ENCODE measurements around the gene PAX4. TPM values are rescaled to one million over a fixed set of nuclear protein-coding genes. Genes with fewer than 3 reads are reported as not detected.
"Not testable (repeated sequence)": the region's sequence is repeated elsewhere in the genome, so short reads cannot be mapped to it uniquely, and the experiment has no call there.

PAX4 gene
- total RNA-seq, 6 donors from 2014 or later: not detected

GRCh38 chr7:127578036-127578684, 39.8 kb downstream of the PAX4 start:
- no peaks in the 10 kb centered on the region for H3K9me3 ChIP-seq
- no peak overlapping the region for H3K4me3 ChIP-seq
- DNase-seq (no peak), ATAC-seq (ENCODE audit: low FRiP score in 2 of 2) (no peak)
- peaks cover 11 to 26% (median 17%) of the 10 kb centered on the region in 4 donors for H3K4me1 ChIP-seq
- H3K36me3 ChIP-seq: peaks cover 6 to 41% (median 22%) of the 10 kb centered on the region in 4 donors
- H3K27me3 ChIP-seq: no peaks in the 10 kb centered on the region
- H3K27ac ChIP-seq: no peak overlapping the region
- 83 to 84% methylated on average over 5 of the region's 5 CpGs for WGBS, 2 donors
- TF ChIP-seq POLR2AphosphoS5 (IDR thresholded peaks at IDR 0.05) (no peak), EP300 (IDR thresholded peaks at IDR 0.05) (no peak), POLR2A (IDR thresholded peaks at IDR 0.05) (no peak)
- TF ChIP-seq, protein P1, sequence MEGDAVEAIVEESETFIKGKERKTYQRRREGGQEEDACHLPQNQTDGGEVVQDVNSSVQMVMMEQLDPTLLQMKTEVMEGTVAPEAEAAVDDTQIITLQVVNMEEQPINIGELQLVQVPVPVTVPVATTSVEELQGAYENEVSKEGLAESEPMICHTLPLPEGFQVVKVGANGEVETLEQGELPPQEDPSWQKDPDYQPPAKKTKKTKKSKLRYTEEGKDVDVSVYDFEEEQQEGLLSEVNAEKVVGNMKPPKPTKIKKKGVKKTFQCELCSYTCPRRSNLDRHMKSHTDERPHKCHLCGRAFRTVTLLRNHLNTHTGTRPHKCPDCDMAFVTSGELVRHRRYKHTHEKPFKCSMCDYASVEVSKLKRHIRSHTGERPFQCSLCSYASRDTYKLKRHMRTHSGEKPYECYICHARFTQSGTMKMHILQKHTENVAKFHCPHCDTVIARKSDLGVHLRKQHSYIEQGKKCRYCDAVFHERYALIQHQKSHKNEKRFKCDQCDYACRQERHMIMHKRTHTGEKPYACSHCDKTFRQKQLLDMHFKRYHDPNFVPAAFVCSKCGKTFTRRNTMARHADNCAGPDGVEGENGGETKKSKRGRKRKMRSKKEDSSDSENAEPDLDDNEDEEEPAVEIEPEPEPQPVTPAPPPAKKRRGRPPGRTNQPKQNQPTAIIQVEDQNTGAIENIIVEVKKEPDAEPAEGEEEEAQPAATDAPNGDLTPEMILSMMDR (IDR thresholded peaks at IDR 0.05): no peak

DNA sequence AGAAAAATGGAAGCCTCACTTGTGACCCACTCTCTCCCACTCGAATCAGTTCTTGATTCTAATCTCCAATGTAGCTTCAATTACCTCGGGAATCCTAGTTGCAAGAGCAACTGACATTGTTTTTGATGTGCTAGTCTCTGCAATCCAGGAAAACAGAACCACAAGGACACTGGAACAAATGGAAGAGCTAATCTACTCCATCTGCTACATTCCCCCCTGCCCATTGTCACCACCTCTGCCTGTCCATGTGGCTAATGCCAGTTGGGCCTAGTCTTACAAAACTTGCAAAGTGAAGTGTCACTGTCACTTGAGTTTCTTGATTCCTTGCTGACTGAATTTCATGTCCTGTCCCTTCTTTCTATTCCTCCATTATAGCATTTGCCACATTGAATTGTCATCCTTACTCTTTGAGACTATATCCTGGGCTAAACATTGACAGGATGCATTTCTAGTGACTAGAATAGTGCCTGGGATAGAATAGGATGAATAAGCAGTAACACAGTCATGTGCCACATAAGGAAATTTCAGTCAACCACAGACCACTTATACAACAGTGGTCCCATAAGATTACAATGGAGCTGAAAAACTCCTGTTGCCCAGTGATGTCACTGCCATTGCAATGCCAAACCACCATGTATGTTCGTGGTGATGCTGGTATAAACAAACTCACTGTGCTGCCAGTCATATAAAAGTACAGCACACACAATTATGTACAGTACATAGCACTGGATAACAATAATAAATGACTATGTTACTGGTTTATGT, 46.0 kb downstream of the PAX4 start:
- no peak overlapping the region for H3K4me3 ChIP-seq
- H3K27ac ChIP-seq: no peak overlapping the region
- WGBS, 2 donors: 61 to 68% methylated on average over 3 of the region's 3 CpGs
- H3K9me3 ChIP-seq: no peaks in the 10 kb centered on the region
- H3K36me3 ChIP-seq: peaks cover 0 to 10% (median 0%) of the 10 kb centered on the region in 4 donors
- no peak for ATAC-seq (ENCODE audit: low FRiP score in 2 of 2)
- H3K4me1 ChIP-seq: no peaks in the 10 kb centered on the region
- DNase-seq: no peak
- no peaks in the 10 kb centered on the region for H3K27me3 ChIP-seq
- TF ChIP-seq, protein P1 (IDR thresholded peaks at IDR 0.05): no peak
- TF ChIP-seq POLR2A (IDR thresholded peaks at IDR 0.05): no peak
- TF ChIP-seq POLR2AphosphoS5 (IDR thresholded peaks at IDR 0.05): no peak
- TF ChIP-seq EP300 (IDR thresholded peaks at IDR 0.05): no peak

DNA sequence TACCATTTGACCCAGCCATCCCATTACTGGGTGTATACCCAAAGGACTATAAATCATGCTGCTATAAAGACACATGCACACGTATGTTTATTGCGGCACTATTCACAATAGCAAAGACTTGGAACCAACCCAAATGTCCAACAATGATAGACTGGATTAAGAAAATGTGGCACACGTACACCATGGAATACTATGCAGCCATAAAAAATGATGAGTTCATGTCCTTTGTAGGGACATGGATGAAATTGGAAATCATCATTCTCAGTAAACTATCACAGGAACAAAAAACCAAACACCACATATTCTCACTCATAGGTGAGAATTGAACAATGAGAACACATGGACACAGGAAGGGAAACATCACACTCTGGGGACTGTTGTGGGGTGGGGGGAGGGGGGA, 49.9 kb downstream of the PAX4 start:
- WGBS, 2 donors: 100% methylated on average over 1 of the region's 3 CpGs
- not testable (repeated sequence) for H3K27ac ChIP-seq, H3K4me3 ChIP-seq

GRCh38 chr7:127566242-127566641, 51.7 kb downstream of the PAX4 start:
- WGBS, 2 donors: 49 to 61% methylated on average over 3 of the region's 3 CpGs
- Histone ChIP-seq H3K4me3 (no peak overlapping the region), H3K36me3 (no peaks in the 10 kb centered on the region), H3K27me3 (no peaks in the 10 kb centered on the region), H3K27ac (no peak overlapping the region), H3K9me3 (no peaks in the 10 kb centered on the region), H3K4me1 (no peaks in the 10 kb centered on the region)
- no peak for TF ChIP-seq EP300 (IDR thresholded peaks at IDR 0.05)
- TF ChIP-seq, protein P1 (IDR thresholded peaks at IDR 0.05): no peak
- TF ChIP-seq POLR2A (IDR thresholded peaks at IDR 0.05): no peak
- TF ChIP-seq POLR2AphosphoS5 (IDR thresholded peaks at IDR 0.05): no peak
- ATAC-seq (ENCODE audit: low FRiP score in 2 of 2) (no peak), DNase-seq (no peak)

More for the DNA sequence above, 49.9 kb downstream of the PAX4 start:
- not testable (repeated sequence) for DNase-seq; ATAC-seq (ENCODE audit: low FRiP score in 2 of 2); H3K9me3 ChIP-seq; H3K4me1 ChIP-seq; H3K36me3 ChIP-seq; H3K27me3 ChIP-seq

Other genes with a start within 250 kb of the PAX4 start
- gene ZNF800, start 225.4 kb downstream of the PAX4 start, total RNA-seq: 10 to 100 TPM; 30.8 to 45.6 (median 32.7) TPM
- 10 to 100 TPM; 12.6 to 19.5 (median 17.4) TPM for gene GCC1, start 32.5 kb downstream of the PAX4 start, total RNA-seq
- 100 to 1,000 TPM in 3 of 6 donors, 10 to 100 TPM in 3; 43.0 to 177 (median 106) TPM for gene ARF5, start 29.7 kb downstream of the PAX4 start, total RNA-seq
- gene FSCN3, start 24.4 kb downstream of the PAX4 start, total RNA-seq: 1 to 10 TPM in 4 of 6 donors, under 1 TPM in 1, not detected in 1; 0.97 to 4.6 (median 1.6) TPM
- 100 to 1,000 TPM; 107 to 167 (median 121) TPM for gene SND1, start 34.1 kb upstream of the PAX4 start, total RNA-seq